Endodermal cell (in vitro differentiated cells): ENCODE data around the gene CCNG1. TPM values are rescaled to one million over a fixed set of nuclear protein-coding genes. Genes with fewer than 3 reads are reported as not detected.

Experiments used
- DNase-seq: peaks from one replicate; pipeline ENCODE4 v3.0.0-alpha.2; 2017
- H3K27ac ChIP-seq: 2 replicates; pipeline ENCODE4 v1.5.1; 2013; ENCODE audit warnings: mild to moderate bottlenecking, low read depth, low read length, moderate library complexity
- H3K27me3 ChIP-seq: 2 replicates; pipeline ENCODE4 v1.6.1; 2013; ENCODE audit warnings: mild to moderate bottlenecking, low read length, moderate library complexity; ENCODE audit not compliant: insufficient read depth, control insufficient read depth, poor library complexity, severe bottlenecking
- H3K36me3 ChIP-seq: 2 replicates; pipeline ENCODE4 v1.7.0; 2013; ENCODE audit warnings: mild to moderate bottlenecking, low read length, moderate library complexity; ENCODE audit not compliant: control insufficient read depth, insufficient read depth
- H3K4me1 ChIP-seq: one replicate; pipeline ENCODE4 v1.7.0; 2013; ENCODE audit warnings: low read length; ENCODE audit not compliant: control insufficient read depth, insufficient read depth
- H3K4me3 ChIP-seq: 2 replicates; pipeline ENCODE4 v1.5.1; 2013; ENCODE audit warnings: mild to moderate bottlenecking, low read length, moderate library complexity
- H3K9ac ChIP-seq: 2 replicates; pipeline ENCODE4 v1.6.1; 2013; ENCODE audit warnings: mild to moderate bottlenecking, low read length, moderate library complexity; ENCODE audit not compliant: poor library complexity, severe bottlenecking; ENCODE audit errors: extremely low read depth
- H3K9me3 ChIP-seq: 2 replicates; pipeline ENCODE4 v1.6.1; 2013; ENCODE audit warnings: mild to moderate bottlenecking, low read length, moderate library complexity; ENCODE audit not compliant: control insufficient read depth
- H3K27ac Mint-ChIP-seq: 2 replicates; pipeline ENCODE4 v1.8.0; 2020; ENCODE audit warnings: mixed read lengths
- H3K27me3 Mint-ChIP-seq: 2 replicates; pipeline ENCODE4 v1.8.0; 2021; ENCODE audit warnings: mild to moderate bottlenecking, mixed read lengths; ENCODE audit not compliant: insufficient read depth
- H3K36me3 Mint-ChIP-seq: 2 replicates; pipeline ENCODE4 v1.8.0; 2020; ENCODE audit warnings: low read depth, mixed read lengths
- H3K4me1 Mint-ChIP-seq: 2 replicates; pipeline ENCODE4 v1.8.0; 2020; ENCODE audit warnings: mixed read lengths
- H3K4me3 Mint-ChIP-seq: 2 replicates; pipeline ENCODE4 v1.8.0; 2020; ENCODE audit warnings: mild to moderate bottlenecking, moderate library complexity, mixed read lengths
- H3K9me3 Mint-ChIP-seq: 2 replicates; pipeline ENCODE4 v1.8.0; 2020; ENCODE audit warnings: mild to moderate bottlenecking, mixed read lengths
- CTCF ChIP-seq: fragments of 200-600 bp; sonication (generic); conservative IDR thresholded peaks from 2 replicates; pipeline ENCODE4 v1.5.0; 2021; ENCODE audit warnings: antibody characterized with exemption, mild to moderate bottlenecking
- WGBS, 2 experiments: methylation state at CpG; one replicate each; pipeline versions ENCODE4 v1.1.5 to v1.1.7; 2013; ENCODE audit warnings: missing lambda C conversion rate in 2 of 2, mixed read lengths in 1 of 2; ENCODE audit not compliant: insufficient coverage in 1 of 2, insufficient read length in 1 of 2; 5-methylcytosine and 5-hydroxymethylcytosine counted together
- total RNA-seq, 2 donors: library from RNA; stranded (reverse); fragmentation: NEBNext Ultra II Directional in 1 of 2; extraction: Animal tissue kit (Norgen Biotek cat#: 25700) in 1 of 2; gene quantifications; 2 replicates in 1 of 2; 3 replicates in 1 of 2; pipeline ENCODE4 v1.2.1, GENCODE V29; 2021

Gene CCNG1
- total RNA-seq, 2 donors from 2014 or later: 542 to 622 TPM

GRCh38 chr5:163434401-163434866, 3.0 kb upstream of the CCNG1 start:
- Mint-ChIP-seq H3K4me3 (peak overlapping the region; percentile 46), H3K4me1 (peaks cover 43% of the 10 kb centered on the region), H3K36me3 (peaks cover 16% of the 10 kb centered on the region), H3K27me3 (no peaks in the 10 kb centered on the region), H3K9me3 (no peaks in the 10 kb centered on the region), H3K27ac (peak overlapping the region; percentile 95)
- WGBS, 2 experiments: 86% methylated on average over 3 of the region's 3 CpGs; no CpG with 5 or more reads in 1 of the 2 experiments
- Histone ChIP-seq H3K27ac (no peak overlapping the region), H3K4me3 (peak overlapping the region; percentile 48), H3K27me3 (no peaks in the 10 kb centered on the region), H3K36me3 (peaks cover 14% of the 10 kb centered on the region), H3K9ac (peak overlapping the region; percentile 48), H3K9me3 (no peaks in the 10 kb centered on the region), H3K4me1 (peaks cover 19% of the 10 kb centered on the region)
- TF ChIP-seq CTCF: no peak
- no peak for DNase-seq

- Mint-ChIP-seq H3K4me3 (peak overlapping the region; percentile 96), H3K9me3 (no peaks in the 10 kb centered on the region), H3K27me3 (no peaks in the 10 kb centered on the region), H3K36me3 (peaks cover 36% of the 10 kb centered on the region), H3K4me1 (peaks cover 51% of the 10 kb centered on the region), H3K27ac (peak overlapping the region; percentile 94)
- no peaks in the 10 kb centered on the region for H3K27me3 ChIP-seq
- H3K4me1 ChIP-seq: peaks cover 18% of the 10 kb centered on the region
- no peak for TF ChIP-seq CTCF
- H3K9me3 ChIP-seq: no peaks in the 10 kb centered on the region
- peak overlapping the region; percentile 31 for H3K27ac ChIP-seq
- DNase-seq: no peak
- peaks cover 35% of the 10 kb centered on the region for H3K36me3 ChIP-seq
- peak overlapping the region; percentile 98 for H3K9ac ChIP-seq
- WGBS, 2 experiments: 38 to 53% methylated on average over 4 of the region's 4 CpGs
- peak overlapping the region; percentile 100 for H3K4me3 ChIP-seq
Observed at GRCh38 chr5:163436515-163436914, 880 bp upstream of the CCNG1 start.

- H3K36me3 Mint-ChIP-seq: peaks cover 39% of the 10 kb centered on the region
Observed at GRCh38 chr5:163437011-163437308, 435 bp upstream of the CCNG1 start.

More at GRCh38 chr5:163437011-163437308, 435 bp upstream of the CCNG1 start:
- H3K27me3 ChIP-seq: no peaks in the 10 kb centered on the region
- TF ChIP-seq CTCF: no peak
- H3K9me3 Mint-ChIP-seq: no peaks in the 10 kb centered on the region
- H3K9me3 ChIP-seq: no peaks in the 10 kb centered on the region
- peak overlapping the region; percentile 31 for H3K27ac ChIP-seq
- H3K4me1 ChIP-seq: peaks cover 15% of the 10 kb centered on the region
- peak overlapping the region; percentile 94 for H3K27ac Mint-ChIP-seq
- H3K27me3 Mint-ChIP-seq: no peaks in the 10 kb centered on the region
- peak overlapping the region; percentile 100 for H3K4me3 ChIP-seq
- WGBS, 2 experiments: 0 to 10% methylated on average over 3 to 6 of the region's 6 CpGs
- H3K4me1 Mint-ChIP-seq: peaks cover 46% of the 10 kb centered on the region
- DNase-seq: no peak
- peak overlapping the region; percentile 98 for H3K9ac ChIP-seq
- H3K4me3 Mint-ChIP-seq: peak overlapping the region; percentile 96
- H3K36me3 ChIP-seq: peaks cover 39% of the 10 kb centered on the region
